ENCODE data around the gene ILDR2.
"Not testable (repeated sequence)": the region's sequence is repeated elsewhere in the genome, so short reads cannot be mapped to it uniquely, and the experiment has no call there.

The ILDR2 gene

GRCh38 chr1:166884040-166884642 lies 91.2 kb downstream of the ILDR2 start:
- DNase-seq = no peak

GRCh38 chr1:166882893-166883292 lies 92.4 kb downstream of the ILDR2 start:
- no peak for DNase-seq

DNA sequence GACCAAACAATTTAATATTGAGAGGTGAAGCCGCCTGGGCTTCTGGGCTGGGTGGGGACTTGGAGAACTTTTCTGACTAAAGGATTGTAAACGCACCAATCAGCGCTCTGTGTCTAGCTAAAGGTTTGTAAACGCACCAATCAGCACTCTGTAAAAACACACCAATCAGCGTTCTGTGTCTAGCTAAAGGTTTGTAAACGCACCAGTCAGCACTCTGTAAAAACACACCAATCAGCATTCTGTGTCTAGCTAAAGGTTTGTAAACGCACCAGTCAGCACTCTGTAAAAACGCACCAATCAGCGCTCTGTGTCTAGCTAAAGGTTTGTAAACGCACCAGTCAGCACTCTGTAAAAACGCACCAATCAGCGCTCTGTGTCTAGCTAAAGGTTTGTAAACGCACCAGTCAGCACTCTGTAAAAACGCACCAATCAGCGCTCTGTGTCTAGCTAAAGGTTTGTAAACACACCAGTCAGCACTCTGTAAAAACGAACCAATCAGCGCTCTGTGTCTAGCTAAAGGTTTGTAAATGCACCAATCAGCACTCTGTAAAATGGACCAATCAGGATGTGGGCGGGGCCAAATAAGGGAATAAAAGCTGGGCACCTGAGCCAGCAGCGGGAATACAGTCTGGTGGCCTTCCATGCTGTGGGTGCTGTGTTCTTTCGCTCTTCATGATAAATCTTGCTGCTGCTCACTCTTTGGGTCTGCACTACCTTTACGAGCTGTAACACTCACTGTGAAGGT lies 97.0 kb downstream of the ILDR2 start:
- not testable (repeated sequence) for DNase-seq

GRCh38 chr1:166876540-166876838 lies 98.9 kb downstream of the ILDR2 start:
- DNase-seq = no peak

DNA sequence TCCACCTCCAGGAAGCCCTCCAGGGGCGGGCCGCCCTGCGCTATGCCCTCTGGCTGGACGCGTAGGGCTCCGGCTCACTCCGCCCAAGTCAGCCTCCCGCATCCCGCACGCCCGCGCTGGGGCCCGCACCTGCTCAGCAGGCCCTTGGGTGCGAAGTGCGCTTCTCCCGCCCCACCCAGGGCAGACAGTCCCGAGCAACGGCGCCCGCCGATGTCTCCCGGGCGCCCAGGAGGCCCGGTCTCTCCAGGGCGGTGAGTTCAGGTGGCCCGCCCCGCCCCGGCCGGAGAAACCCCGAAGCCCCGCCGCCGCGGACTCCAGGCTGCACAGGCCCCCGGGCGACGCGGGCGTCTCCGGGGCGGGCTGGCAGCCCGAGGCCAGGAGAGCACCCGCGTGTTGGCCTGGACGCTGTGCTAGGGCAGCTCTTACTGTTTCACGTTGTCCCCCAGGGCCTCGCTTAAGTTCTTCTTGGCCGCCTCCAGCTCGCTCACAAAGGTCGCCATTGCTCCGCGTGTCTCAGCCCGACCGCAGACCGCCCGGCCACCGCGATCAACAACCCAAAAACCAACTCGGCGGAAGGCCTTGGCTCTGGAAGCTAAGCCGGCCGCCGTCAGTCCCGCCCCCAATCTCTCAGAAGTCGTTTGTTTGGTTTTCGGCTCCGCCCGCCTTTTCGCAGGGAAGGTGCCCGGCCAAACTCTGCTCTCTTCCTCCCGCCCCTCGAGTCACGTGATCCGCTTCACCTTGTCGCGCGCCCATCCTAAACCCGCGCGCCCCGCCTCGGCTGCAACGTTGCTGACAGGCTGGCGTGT lies 99.4 kb downstream of the ILDR2 start, which contains the start of gene TADA1:
Gene TADA1, minus strand, starts transcription at position 531 of the 806 bp plus-strand sequence. Its CDS starts 31 bp downstream, at position 500.
- peak; percentile 71 to 94 for DNase-seq

GRCh38 chr1:166875302-166875733 lies 100.0 kb downstream of the ILDR2 start:
- no peak for DNase-seq

- no peak for DNase-seq
These were observed 100.9 kb downstream of the ILDR2 start for GRCh38 chr1:166874464-166874863.

GRCh38 chr1:166870584-166870983 lies 104.8 kb downstream of the ILDR2 start:
- no peak for DNase-seq

DNA sequence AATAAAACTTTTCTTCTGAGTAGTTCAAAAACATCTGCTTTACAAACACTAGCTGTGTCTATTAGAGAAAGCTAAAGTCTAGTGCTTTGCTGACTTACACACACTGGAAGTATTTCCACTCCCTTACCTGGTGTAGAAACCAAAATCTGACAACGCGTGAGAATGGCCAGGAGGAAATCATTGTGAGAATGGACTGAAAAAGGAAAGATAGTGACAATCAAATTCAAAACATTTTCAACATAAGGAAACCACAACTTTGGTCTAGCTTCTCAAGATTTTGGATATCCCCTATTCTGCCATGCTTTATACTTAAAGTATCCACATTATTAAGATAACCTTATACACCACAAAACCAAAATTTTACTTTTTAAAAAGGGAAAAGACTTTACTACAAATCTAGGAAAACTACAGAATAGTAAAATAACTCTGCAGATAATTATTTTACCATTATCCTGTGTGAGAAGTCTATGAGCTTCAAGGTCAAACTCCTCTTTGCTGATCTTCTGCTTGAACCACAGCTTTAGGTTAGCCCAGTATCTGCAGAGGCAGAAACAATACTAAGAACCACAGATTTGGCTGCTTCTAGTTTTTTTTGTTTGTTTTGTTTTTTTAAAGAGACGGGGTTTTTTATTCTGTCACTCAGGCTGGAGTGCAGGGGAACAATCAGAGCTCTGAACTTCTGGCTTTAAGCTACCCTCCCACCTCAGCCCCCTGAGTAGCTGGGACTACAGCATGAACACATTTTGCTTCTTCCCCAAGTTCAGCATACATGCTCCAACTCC lies 105.8 kb downstream of the ILDR2 start:
- no peak for DNase-seq

GRCh38 chr1:166868639-166869038 lies 106.7 kb downstream of the ILDR2 start:
- DNase-seq = no peak

DNA sequence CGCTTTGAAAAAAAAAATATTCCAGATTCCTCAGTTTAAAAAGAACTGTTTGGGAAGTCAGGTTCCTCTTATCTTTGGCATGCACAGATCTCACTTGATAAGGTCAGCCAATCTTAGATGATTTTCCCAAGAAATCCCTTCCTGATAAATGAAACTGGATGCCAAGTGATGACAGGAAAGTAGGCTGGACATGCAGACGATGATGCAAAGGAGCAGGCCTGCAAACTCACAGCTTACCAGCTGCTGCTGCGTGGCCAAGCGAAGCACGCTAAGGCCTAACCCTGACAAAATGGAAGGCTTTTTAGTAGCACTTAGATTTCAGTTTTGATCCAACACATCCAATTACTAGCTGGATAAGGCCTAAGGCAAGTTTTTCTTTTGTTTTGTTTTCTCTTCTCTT lies 109.4 kb downstream of the ILDR2 start:
- no peak for DNase-seq

DNA sequence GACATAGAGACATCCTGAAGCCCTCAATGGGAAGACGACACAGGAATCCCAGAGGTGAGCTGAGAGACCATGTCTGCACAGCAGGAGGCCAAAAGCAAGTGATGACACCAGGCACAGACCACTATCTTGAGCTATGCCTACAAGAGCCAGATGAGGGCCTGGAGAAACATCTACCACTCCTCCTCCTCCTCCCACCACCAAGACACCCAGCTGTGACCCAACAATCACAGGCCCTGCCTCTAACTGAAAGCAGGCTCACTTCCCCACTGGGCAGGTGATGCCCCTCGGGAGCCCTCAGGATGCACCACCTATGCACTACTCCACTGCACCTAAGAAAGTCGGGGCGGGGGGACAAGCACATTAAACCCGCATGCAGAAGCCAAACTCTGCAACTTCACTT lies 115.7 kb downstream of the ILDR2 start:
- no peak for DNase-seq

- DNase-seq = no peak
These were observed 116.5 kb downstream of the ILDR2 start for GRCh38 chr1:166858726-166859419.
